K562 (cell line): ENCODE measurements around the gene RHO. TPM values are rescaled to one million over a fixed set of nuclear protein-coding genes. Genes with fewer than 3 reads are reported as not detected.

Experiments
- ATAC-seq: fragments of 200-7000 bp; cut with Tn5 transposase; 3 replicates; pipeline ENCODE4 v1.9.1; 2020; ENCODE audit warnings: moderate library complexity
- BruUV-seq: library from RNA; stranded (reverse); fragments of 400-500 nt; replicated peaks from 2 replicates; lab custom pipeline; 2021; lab: Mats Ljungman, UMichigan
- CTCF ChIA-PET: fragments of 300-600 bp; formaldehyde crosslinking; extraction: SDS; loops from one replicate; lab custom pipeline; 2021; ENCODE audit warnings: low intra/inter-chr PET ratio; lab: Yijun Ruan, JAX
- POLR2A ChIA-PET: fragments of 300-600, 350-650 bp; sonication (Branson Sonifier 250); formaldehyde crosslinking; extraction: SDS; loops from one replicate; lab custom pipeline; 2021; ENCODE audit warnings: antibody characterized with exemption, inconsistent platforms; lab: Yijun Ruan, JAX
- DNase-seq, 4 experiments: peaks; one replicate each; pipeline versions ENCODE4 v3.0.0 to v3.0.0-alpha.2; 2011 to 2018; ENCODE audit warnings: low spot score in 3 of 4, mixed read lengths in 3 of 4; ENCODE audit errors: extremely low read depth in 1 of 4
- FAIRE-seq: peaks from 2 replicates; lab custom pipeline; 2011; peaks lifted over from hg19 to GRCh38; lab: Jason Lieb, UNC
- H2AFZ ChIP-seq: 2 replicates; pipeline ENCODE4 v1.6.0; 2011; ENCODE audit warnings: low read depth, low read length, control low read depth, inconsistent platforms
- H3K27ac ChIP-seq: fragments of 200-600 bp; 3 replicates; pipeline ENCODE4 v1.8.0; 2011; ENCODE audit warnings: low read depth, mild to moderate bottlenecking, control low read depth, inconsistent platforms, low read length, moderate library complexity, mixed read lengths; ENCODE audit errors: extremely low read depth
- H3K27me3 ChIP-seq, 2 experiments: fragments of 300-600 bp in 1 of 2; 2 replicates in 1 of 2; 3 replicates in 1 of 2; pipeline versions ENCODE4 v1.6.0 to v1.8.0; 2011; ENCODE audit warnings: inconsistent platforms in 2 of 2, low read length in 2 of 2, mild to moderate bottlenecking in 1 of 2, mixed read lengths in 1 of 2, moderate library complexity in 1 of 2; ENCODE audit not compliant: control insufficient read depth in 2 of 2, insufficient read depth in 2 of 2
- H3K36me3 ChIP-seq: fragments of 300-600 bp; 3 replicates; pipeline ENCODE4 v1.8.0; 2011; ENCODE audit warnings: mild to moderate bottlenecking, low read length, inconsistent platforms; ENCODE audit not compliant: control insufficient read depth, insufficient read depth
- H3K4me1 ChIP-seq, 2 experiments: fragments of 200-600 bp in 1 of 2; replicated peaks in 1 of 2; 2 replicates in 1 of 2; 3 replicates in 1 of 2; pipeline versions ENCODE4 v1.5.1 to v1.8.0; 2011; ENCODE audit warnings: inconsistent platforms in 2 of 2, low read length in 2 of 2, mild to moderate bottlenecking in 1 of 2, mixed read lengths in 1 of 2, moderate library complexity in 1 of 2; ENCODE audit not compliant: control insufficient read depth in 2 of 2, insufficient read depth in 2 of 2
- H3K4me2 ChIP-seq: 2 replicates; pipeline ENCODE4 v1.6.1; 2011; ENCODE audit warnings: low read length, control low read depth, inconsistent platforms, mixed read lengths; ENCODE audit not compliant: insufficient read depth
- H3K4me3 ChIP-seq: fragments of 200-600 bp; sonication (generic), shearing (Covaris generic); 2 replicates; pipeline ENCODE4 v1.5.1; 2016; ENCODE audit warnings: control low read depth, inconsistent platforms
- H3K79me2 ChIP-seq: fragments of 200-600 bp; 3 replicates; pipeline ENCODE4 v1.8.0; 2011; ENCODE audit warnings: low read length, inconsistent platforms; ENCODE audit not compliant: control insufficient read depth, insufficient read depth
- H3K9ac ChIP-seq, 2 experiments: 2 replicates each; pipeline versions ENCODE4 v1.6.0 to v1.6.1; 2011; ENCODE audit warnings: low read depth in 2 of 2, low read length in 2 of 2, control low read depth in 1 of 2, inconsistent platforms in 1 of 2, mild to moderate bottlenecking in 1 of 2, mixed read lengths in 1 of 2; ENCODE audit not compliant: insufficient read depth in 1 of 2
- H3K9me1 ChIP-seq: one replicate; pipeline ENCODE4 v1.6.0; 2011; ENCODE audit warnings: inconsistent platforms, mild to moderate bottlenecking, low read length, moderate library complexity; ENCODE audit not compliant: control insufficient read depth, insufficient read depth
- H3K9me3 ChIP-seq: replicated peaks from 2 replicates; pipeline ENCODE4 v1.5.1; 2011; ENCODE audit warnings: low read depth, low read length, inconsistent platforms; ENCODE audit not compliant: control insufficient read depth, insufficient read depth
- H4K20me1 ChIP-seq: replicated peaks from 2 replicates; pipeline ENCODE4 v1.6.1; 2011; ENCODE audit warnings: low read length, inconsistent platforms, mixed read lengths; ENCODE audit not compliant: control insufficient read depth, insufficient read depth
- ILF3 ChIP-seq: fragments of 450-650 bp; IDR thresholded peaks from 2 replicates; pipeline ENCODE4 v1.6.1; 2018; ENCODE audit warnings: antibody characterized with exemption, mild to moderate bottlenecking, moderate library complexity, borderline replicate concordance
- RAD21 ChIP-seq, 2 experiments: fragments of 250-450 bp in 1 of 2; fragments of 450-650 bp in 1 of 2; sonication (Bioruptor Pico) in 1 of 2; formaldehyde crosslinking in 1 of 2; IDR thresholded peaks in 1 of 2; conservative IDR thresholded peaks in 1 of 2; 2 replicates each; pipeline versions ENCODE4 v1.4.0 to v1.8.0; 2020 to 2022; ENCODE audit warnings: mild to moderate bottlenecking in 2 of 2, moderate library complexity in 1 of 2
- ZNF778 ChIP-seq: fragments of 450-650 bp; formaldehyde crosslinking; IDR thresholded peaks from 2 replicates; pipeline ENCODE4 v1.4.0; 2020; ENCODE audit warnings: mild to moderate bottlenecking, moderate library complexity
- WGBS: fragments of 100-300 bp; shearing (Covaris generic); methylation state at CpG from one replicate; pipeline ENCODE4 v1.1.6; 2016; ENCODE audit warnings: low coverage, mixed read lengths; ENCODE audit not compliant: insufficient coverage; ENCODE audit errors: missing lambda C conversion rate; 5-methylcytosine and 5-hydroxymethylcytosine counted together
- in situ Hi-C: fragments of 300-500 bp; cut with MboI; formaldehyde crosslinking; loops from 4 replicates; pipeline ENCODE4 v1.15.0; 2018; ENCODE audit warnings: inconsistent platforms, mixed read lengths
- intact Hi-C: fragments of 100-400 bp; cut with micrococcal nuclease; formaldehyde crosslinking; loops from 2 replicates; pipeline ENCODE4 v1.14.2; 2022
- polyA plus RNA-seq, 8 experiments: library from polyadenylated mRNA; depleted of rRNA in 4 of 8; stranded (reverse) in 5 of 8; unstranded in 3 of 8; fragments of >200 nt; fragmentation: Nextera tagmentation in 2 of 8; fragmentation: Illumina TruSeq in 1 of 8; extraction: Ambion mirVana in 2 of 8; extraction: Trizol in 1 of 8; gene quantifications; 2 replicates each; pipeline versions ENCODE4 v1.2.1 to v1.2.3, GENCODE V29; 2011 to 2014; ENCODE audit warnings: inconsistent platforms in 1 of 8, missing spikeins in 1 of 8
- total RNA-seq, 7 experiments: library from RNA; depleted of rRNA in 6 of 7; stranded (reverse); fragments of >200 nt in 6 of 7; fragmentation: Illumina TruSeq in 2 of 7; extraction: Trizol in 2 of 7; gene quantifications; 2 replicates each; pipeline versions ENCODE4 v1.2.1 to v1.2.3, GENCODE V29; 2011 to 2021; ENCODE audit warnings: low replicate concordance in 1 of 7
- TF ChIP-seq, protein P1 (sequence below): fragments of 250-450 bp; sonication (Bioruptor Pico); IDR thresholded peaks from 2 replicates; pipeline ENCODE4 v1.5.0; 2021; ENCODE audit warnings: mild to moderate bottlenecking, borderline replicate concordance
- TF ChIP-seq, protein P2 (sequence below): fragments of 450-650 bp; formaldehyde crosslinking; IDR thresholded peaks from 2 replicates; pipeline ENCODE4 v1.4.0; 2020; ENCODE audit warnings: mild to moderate bottlenecking
- TF ChIP-seq, protein P3 (sequence below): IDR thresholded peaks from 3 replicates; pipeline ENCODE4 v1.6.1; 2011; ENCODE audit warnings: borderline replicate concordance, mild to moderate bottlenecking; ENCODE audit not compliant: insufficient read length, insufficient read depth

The RHO gene
- total and polyA plus RNA-seq, 9 of the 15 experiments (the other 6 are each of a cell fraction or from before 2014, with no cell fraction given) = not detected

DNA sequence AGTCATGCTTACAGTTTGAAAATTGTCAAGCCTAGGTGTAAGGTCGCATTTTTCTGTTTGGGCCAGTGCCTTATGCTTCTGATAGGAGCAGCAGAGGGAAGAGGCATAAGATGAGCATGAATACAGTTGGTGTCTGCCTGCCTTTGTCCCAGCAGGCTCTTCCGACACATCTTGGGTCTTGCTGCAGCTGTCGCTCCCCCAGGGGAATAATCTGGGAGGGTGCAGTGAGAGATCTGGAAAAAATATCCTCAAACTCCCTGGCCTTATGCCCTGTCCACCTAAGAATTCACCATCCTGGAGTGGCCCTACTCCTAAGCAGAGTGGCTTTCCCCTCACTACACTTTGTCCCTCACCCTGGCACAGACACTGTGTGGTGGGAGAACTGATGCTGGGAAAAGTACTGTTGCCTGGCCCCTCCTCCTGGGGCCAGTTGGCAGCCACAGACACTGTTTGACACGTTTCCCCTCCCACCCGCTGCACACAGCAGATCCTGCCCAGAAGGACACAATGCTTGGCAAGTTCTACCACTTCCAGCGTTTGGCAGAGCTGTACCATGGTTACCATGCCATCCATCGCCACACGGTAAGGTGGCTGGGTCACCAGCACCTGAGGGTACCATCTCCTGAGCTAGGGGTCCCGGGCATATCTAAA lies 21.1 kb upstream of the RHO start:
- POLR2A ChIA-PET = no interaction called here
- no TSS peak for BruUV-seq
- ATAC-seq (no peak), DNase-seq (no peak), FAIRE-seq (no peak)
- H3K27ac ChIP-seq = no peak overlapping the region
- no peaks in the 10 kb centered on the region for H4K20me1 ChIP-seq
- no peak overlapping the region for H3K4me2 ChIP-seq
- no peak overlapping the region; a peak in 1 of 4 replicates for H3K9ac ChIP-seq
- TF ChIP-seq, protein P1, sequence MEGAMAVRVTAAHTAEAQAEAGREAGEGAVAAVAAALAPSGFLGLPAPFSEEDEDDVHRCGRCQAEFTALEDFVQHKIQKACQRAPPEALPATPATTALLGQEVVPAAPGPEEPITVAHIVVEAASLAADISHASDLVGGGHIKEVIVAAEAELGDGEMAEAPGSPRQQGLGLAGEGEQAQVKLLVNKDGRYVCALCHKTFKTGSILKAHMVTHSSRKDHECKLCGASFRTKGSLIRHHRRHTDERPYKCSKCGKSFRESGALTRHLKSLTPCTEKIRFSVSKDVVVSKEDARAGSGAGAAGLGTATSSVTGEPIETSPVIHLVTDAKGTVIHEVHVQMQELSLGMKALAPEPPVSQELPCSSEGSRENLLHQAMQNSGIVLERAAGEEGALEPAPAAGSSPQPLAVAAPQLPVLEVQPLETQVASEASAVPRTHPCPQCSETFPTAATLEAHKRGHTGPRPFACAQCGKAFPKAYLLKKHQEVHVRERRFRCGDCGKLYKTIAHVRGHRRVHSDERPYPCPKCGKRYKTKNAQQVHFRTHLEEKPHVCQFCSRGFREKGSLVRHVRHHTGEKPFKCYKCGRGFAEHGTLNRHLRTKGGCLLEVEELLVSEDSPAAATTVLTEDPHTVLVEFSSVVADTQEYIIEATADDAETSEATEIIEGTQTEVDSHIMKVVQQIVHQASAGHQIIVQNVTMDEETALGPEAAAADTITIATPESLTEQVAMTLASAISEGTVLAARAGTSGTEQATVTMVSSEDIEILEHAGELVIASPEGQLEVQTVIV (CRISPR knock-in tag) = no peak
- no peak for TF ChIP-seq ZNF778
- H3K27me3 ChIP-seq = no peaks in the 10 kb centered on the region
- CTCF ChIA-PET = no interaction called here
- no peaks in the 10 kb centered on the region; a peak in 1 of 5 replicates for H3K4me1 ChIP-seq
- 0 out of 3 replicates have a peak, but pooled peaks cover 3% of the 10 kb centered on the region for H3K36me3 ChIP-seq
- intact Hi-C loops (no loop called here), in situ Hi-C loops (no loop called here)
- H3K9me3 ChIP-seq = no peaks in the 10 kb centered on the region
- no peak overlapping the region for H3K4me3 ChIP-seq
- H3K79me2 ChIP-seq = no peaks in the 10 kb centered on the region
- H2AFZ ChIP-seq = no peak overlapping the region
- WGBS = 50% methylated on average over 9 of the region's 9 CpGs
- H3K9me1 ChIP-seq = no peaks in the 10 kb centered on the region

DNA sequence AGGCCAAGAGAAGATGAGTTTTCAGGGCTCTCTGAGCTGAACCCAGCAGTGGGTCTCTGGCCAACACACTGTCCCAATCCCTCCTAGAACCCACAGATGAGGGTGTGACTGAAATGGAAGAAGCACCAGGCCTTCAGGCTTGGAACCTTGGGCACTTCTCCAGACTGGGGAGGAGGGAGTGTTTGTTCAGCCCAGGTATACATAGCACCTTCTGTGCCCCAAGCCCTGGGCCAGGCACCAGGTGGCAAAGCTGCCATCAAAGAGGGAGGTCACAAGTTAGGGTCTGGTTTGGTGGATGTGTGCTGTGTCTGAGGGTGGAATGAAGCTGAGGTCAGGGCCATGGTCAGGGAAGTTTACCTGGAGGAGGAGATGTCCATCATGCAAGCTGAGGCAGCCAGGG lies 15.8 kb upstream of the RHO start:
- POLR2A ChIA-PET = interaction anchor here (0.6 to 1.2 kb wide), 3 partner anchors 9 to 113 kb away, joined by 3 read pairs; no protein-coding TSS in a partner anchor
- H3K79me2 ChIP-seq = no peaks in the 10 kb centered on the region
- intact Hi-C loops (no loop called here), in situ Hi-C loops (no loop called here)
- no peaks in the 10 kb centered on the region for H3K4me1 ChIP-seq
- H2AFZ ChIP-seq = no peak overlapping the region
- H3K9ac ChIP-seq = no peak overlapping the region
- ATAC-seq (no peak), FAIRE-seq (no peak), DNase-seq (no peak)
- H3K27ac ChIP-seq = no peak overlapping the region
- CTCF ChIA-PET = no interaction called here
- no peaks in the 10 kb centered on the region for H3K36me3 ChIP-seq
- no peaks in the 10 kb centered on the region for H3K27me3 ChIP-seq
- H3K9me3 ChIP-seq = no peaks in the 10 kb centered on the region
- H4K20me1 ChIP-seq = no peaks in the 10 kb centered on the region
- no peak overlapping the region for H3K4me2 ChIP-seq
- no peaks in the 10 kb centered on the region for H3K9me1 ChIP-seq
- no peak overlapping the region for H3K4me3 ChIP-seq
- BruUV-seq = no TSS peak
- TF ChIP-seq, protein P2, sequence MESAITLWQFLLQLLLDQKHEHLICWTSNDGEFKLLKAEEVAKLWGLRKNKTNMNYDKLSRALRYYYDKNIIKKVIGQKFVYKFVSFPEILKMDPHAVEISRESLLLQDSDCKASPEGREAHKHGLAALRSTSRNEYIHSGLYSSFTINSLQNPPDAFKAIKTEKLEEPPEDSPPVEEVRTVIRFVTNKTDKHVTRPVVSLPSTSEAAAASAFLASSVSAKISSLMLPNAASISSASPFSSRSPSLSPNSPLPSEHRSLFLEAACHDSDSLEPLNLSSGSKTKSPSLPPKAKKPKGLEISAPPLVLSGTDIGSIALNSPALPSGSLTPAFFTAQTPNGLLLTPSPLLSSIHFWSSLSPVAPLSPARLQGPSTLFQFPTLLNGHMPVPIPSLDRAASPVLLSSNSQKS (CRISPR knock-in tag) = no peak
- TF ChIP-seq ILF3 (no peak), RAD21 (CRISPR knock-in tag; conservative IDR thresholded peaks at IDR 0.05 in 1 of 2, IDR thresholded peaks at IDR 0.05 in 1 of 2) (no peak)
- TF ChIP-seq, protein P3, sequence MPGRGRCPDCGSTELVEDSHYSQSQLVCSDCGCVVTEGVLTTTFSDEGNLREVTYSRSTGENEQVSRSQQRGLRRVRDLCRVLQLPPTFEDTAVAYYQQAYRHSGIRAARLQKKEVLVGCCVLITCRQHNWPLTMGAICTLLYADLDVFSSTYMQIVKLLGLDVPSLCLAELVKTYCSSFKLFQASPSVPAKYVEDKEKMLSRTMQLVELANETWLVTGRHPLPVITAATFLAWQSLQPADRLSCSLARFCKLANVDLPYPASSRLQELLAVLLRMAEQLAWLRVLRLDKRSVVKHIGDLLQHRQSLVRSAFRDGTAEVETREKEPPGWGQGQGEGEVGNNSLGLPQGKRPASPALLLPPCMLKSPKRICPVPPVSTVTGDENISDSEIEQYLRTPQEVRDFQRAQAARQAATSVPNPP = no peak
